Colonic mucosa (tissue), 4 donors: ENCODE results near the gene NAPEPLD. TPM values are rescaled to one million over a fixed set of nuclear protein-coding genes. Genes with fewer than 3 reads are reported as not detected.

Experiments used
- DNase-seq: peaks from one replicate; pipeline ENCODE4 v3.0.0-alpha.2; 2020
- H3K27ac ChIP-seq: fragments of 200-600 bp; one replicate; pipeline ENCODE4 v1.8.0; 2021
- H3K27me3 ChIP-seq: fragments of 200-600 bp; one replicate; pipeline ENCODE4 v1.8.0; 2021
- H3K36me3 ChIP-seq: fragments of 200-600 bp; one replicate; pipeline ENCODE4 v1.8.0; 2021
- H3K4me1 ChIP-seq: fragments of 200-600 bp; one replicate; pipeline ENCODE4 v1.8.0; 2021; ENCODE audit warnings: mild to moderate bottlenecking
- H3K4me3 ChIP-seq: fragments of 200-600 bp; one replicate; pipeline ENCODE4 v1.8.0; 2021
- H3K9ac ChIP-seq, 2 donors: one replicate each; pipeline ENCODE4 v1.7.0; 2013; ENCODE audit warnings: control low read depth in 2 of 2, low read depth in 2 of 2, low read length in 2 of 2
- H3K9me3 ChIP-seq: fragments of 200-600 bp; one replicate; pipeline ENCODE4 v1.8.0; 2021
- intact Hi-C: fragments of 100-400 bp; cut with DNase I; formaldehyde crosslinking; loops from one replicate; pipeline ENCODE4 v1.14.1; 2022
- total RNA-seq, 2 donors: library from RNA; stranded (reverse); fragmentation: NEBNext Ultra II Directional in 1 of 2; extraction: Animal tissue kit (Norgen Biotek cat#: 25700) in 1 of 2; gene quantifications; one replicate each; pipeline ENCODE4 v1.2.1, GENCODE V29; 2021
- TF ChIP-seq, protein P1 (sequence below): fragments of 200-600 bp; IDR thresholded peaks from one replicate; pipeline ENCODE4 v1.8.0; 2022; ENCODE audit warnings: antibody characterized with exemption, mild to moderate bottlenecking
- donor health status: healthy.
- donor health status: DM: no; HTN: no; CAD: no.
- donor health status: DM: no; HTN: no; CAD: no.

The NAPEPLD gene
- total RNA-seq, 2 donors from 2014 or later = 61.4 to 64.6 TPM

DNA sequence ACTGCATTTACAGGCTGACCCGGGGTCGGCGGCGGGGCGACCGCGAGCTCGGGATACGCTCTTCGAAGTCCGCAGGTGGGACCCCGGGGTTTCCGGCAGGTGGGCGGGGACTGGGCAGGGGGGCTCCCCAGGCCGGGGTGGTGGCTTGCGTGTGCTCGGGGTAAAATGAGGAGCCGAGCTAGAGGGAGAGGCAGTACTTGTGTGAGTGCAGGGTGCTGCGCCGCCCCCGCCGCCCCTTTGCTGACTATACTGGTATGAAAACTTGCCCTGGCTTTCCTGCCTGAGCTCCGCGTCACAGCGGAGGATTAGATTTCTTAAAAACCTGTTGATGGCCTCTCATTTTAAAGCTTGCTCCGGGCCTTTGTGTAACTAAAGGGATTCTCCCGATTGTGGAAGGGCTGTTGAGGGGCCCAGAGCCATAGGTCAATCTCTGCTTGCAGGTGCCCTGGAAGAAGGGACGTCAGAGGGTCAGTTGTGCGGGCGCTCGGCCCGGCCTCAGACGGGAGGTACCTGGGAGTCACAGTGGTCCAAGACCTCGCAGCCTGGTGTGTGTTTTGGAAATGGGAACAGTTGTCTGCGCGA lies 73.5 kb downstream of the NAPEPLD start:
- intact Hi-C loops = no loop called here
- H3K4me1 ChIP-seq = peaks cover 9% of the 10 kb centered on the region
- DNase-seq = peak; percentile 52

DNA sequence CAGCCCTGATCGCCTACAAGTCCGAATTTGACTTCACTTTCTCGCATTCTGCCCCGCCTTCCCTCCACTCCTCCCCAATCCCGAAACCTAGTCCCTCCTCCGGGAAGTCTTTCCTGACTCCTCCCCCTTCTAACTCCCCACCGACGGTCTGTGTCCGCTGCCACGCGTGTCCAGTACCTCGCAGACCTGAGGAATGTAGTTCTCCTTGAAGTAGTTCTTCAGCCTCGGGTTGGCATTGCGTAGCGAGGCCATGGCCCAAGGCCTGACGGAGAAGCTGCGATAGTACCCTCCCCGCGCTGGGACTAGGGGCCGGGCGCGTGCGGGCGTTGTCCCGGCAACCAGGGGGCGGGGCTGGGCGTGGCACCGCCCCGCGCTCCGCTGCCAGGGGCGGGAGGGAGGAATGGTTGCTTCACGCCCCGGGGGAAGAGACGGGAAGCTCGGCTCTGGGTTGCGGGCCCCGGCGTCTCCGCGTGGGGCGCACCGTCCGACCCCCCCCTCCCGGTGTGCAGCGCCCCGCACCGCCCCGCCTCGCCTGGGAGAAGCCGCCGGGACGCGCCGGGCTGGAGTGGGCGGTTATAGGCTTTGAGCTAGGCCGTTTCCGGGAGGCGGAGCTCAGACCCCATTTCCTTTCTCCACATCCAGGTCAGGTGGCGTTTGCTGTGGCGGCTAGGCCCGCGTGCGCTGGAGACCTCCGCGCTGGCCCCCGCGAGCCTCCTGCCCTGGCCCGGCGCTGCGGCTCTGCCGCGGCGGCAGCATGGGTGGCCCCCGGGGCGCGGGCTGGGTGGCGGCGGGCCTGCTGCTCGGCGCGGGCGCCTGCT lies 74.2 kb downstream of the NAPEPLD start, which contains the start of the genes ARMC10 and FBXL13:
TSS of gene ARMC10 (plus strand) at position 622 of the 818 bp plus-strand sequence. CDS start at position 755, 133 bp downstream.
TSS of gene FBXL13 (minus strand) at position 278 of the 818 bp plus-strand sequence.
- Histone ChIP-seq H3K27ac (peak within 1 kb of the TSS; percentile 91), H3K27me3 (no peaks in the 10 kb centered on the region), H3K9ac (peak within 1 kb of the TSS; percentile 78 to 86), H3K4me3 (peak within 1 kb of the TSS; percentile 74), H3K9me3 (no peaks in the 10 kb centered on the region), H3K36me3 (no peaks in the 10 kb centered on the region), H3K4me1 (peaks cover 9% of the 10 kb centered on the region)
- intact Hi-C loops = no loop called here
- peak; percentile 91 for DNase-seq
- TF ChIP-seq, protein P1, sequence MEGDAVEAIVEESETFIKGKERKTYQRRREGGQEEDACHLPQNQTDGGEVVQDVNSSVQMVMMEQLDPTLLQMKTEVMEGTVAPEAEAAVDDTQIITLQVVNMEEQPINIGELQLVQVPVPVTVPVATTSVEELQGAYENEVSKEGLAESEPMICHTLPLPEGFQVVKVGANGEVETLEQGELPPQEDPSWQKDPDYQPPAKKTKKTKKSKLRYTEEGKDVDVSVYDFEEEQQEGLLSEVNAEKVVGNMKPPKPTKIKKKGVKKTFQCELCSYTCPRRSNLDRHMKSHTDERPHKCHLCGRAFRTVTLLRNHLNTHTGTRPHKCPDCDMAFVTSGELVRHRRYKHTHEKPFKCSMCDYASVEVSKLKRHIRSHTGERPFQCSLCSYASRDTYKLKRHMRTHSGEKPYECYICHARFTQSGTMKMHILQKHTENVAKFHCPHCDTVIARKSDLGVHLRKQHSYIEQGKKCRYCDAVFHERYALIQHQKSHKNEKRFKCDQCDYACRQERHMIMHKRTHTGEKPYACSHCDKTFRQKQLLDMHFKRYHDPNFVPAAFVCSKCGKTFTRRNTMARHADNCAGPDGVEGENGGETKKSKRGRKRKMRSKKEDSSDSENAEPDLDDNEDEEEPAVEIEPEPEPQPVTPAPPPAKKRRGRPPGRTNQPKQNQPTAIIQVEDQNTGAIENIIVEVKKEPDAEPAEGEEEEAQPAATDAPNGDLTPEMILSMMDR = no peak

More for the DNA sequence above, 73.5 kb downstream of the NAPEPLD start:
- Histone ChIP-seq H3K9ac (peak overlapping the region; percentile 78 to 86), H3K9me3 (no peaks in the 10 kb centered on the region), H3K27ac (peak overlapping the region; percentile 91), H3K36me3 (no peaks in the 10 kb centered on the region), H3K27me3 (no peaks in the 10 kb centered on the region), H3K4me3 (peak overlapping the region; percentile 74)
- TF ChIP-seq, protein P1 = no peak

DNA sequence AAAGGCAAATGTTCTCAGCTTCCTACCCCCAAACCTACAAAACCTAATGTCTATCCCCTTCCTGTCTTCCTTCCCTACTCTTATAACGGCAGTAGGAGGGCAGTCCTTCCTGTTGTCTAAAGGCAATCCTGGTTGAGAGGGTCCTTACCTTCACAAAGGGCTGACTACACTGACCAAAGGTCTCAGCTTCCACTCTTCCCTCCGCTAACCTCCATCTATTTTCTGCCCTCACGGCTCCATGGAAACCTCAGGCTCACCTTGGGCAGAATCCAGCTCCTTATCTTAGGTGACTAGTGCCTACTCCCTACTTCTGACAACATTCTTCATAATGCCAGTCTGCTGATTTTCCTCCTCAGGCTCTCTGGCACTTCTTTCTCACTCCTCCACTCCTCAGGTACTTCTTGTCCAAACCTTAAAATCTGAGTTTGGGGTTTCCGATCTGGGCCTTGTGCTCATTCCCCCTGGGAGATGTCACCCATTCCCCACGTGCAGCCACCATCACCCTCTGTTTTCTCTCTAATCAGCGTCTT lies 74.8 kb downstream of the NAPEPLD start:
- intact Hi-C loops = no loop called here
- Histone ChIP-seq H3K4me3 (peak overlapping the region; percentile 74), H3K27me3 (no peaks in the 10 kb centered on the region), H3K9ac (peak overlapping the region; percentile 75 to 86), H3K27ac (peak overlapping the region; percentile 91), H3K9me3 (no peaks in the 10 kb centered on the region), H3K36me3 (no peaks in the 10 kb centered on the region), H3K4me1 (peaks cover 9% of the 10 kb centered on the region)
- peak; percentile 50 for DNase-seq
- TF ChIP-seq, protein P1 = no peak

DNA sequence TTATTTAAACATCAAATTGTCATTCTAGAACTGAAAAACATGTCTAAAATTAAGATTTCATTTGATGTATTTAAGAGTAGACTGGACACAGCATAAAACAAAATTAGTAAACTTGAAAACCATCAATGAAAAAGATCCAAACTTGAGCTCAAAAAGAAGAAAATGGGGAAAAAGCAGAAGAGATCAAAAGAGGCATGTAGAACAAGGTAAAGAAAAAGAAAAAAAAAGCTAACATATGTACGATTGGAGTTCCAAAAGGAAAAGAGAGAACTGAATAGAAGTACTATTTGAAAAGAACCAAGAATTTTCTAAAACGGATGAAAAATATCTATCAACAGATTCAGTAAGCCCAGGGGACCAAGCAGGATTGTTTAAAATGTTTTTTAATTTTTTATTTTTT lies 77.9 kb downstream of the NAPEPLD start:
- Histone ChIP-seq H3K4me1 (peaks cover 6% of the 10 kb centered on the region), H3K4me3 (no peak overlapping the region), H3K27ac (no peak overlapping the region), H3K27me3 (no peaks in the 10 kb centered on the region), H3K36me3 (no peaks in the 10 kb centered on the region), H3K9ac (no peak overlapping the region), H3K9me3 (no peaks in the 10 kb centered on the region)
- intact Hi-C loops = no loop called here
- no peak for DNase-seq
- TF ChIP-seq, protein P1 = no peak

DNA sequence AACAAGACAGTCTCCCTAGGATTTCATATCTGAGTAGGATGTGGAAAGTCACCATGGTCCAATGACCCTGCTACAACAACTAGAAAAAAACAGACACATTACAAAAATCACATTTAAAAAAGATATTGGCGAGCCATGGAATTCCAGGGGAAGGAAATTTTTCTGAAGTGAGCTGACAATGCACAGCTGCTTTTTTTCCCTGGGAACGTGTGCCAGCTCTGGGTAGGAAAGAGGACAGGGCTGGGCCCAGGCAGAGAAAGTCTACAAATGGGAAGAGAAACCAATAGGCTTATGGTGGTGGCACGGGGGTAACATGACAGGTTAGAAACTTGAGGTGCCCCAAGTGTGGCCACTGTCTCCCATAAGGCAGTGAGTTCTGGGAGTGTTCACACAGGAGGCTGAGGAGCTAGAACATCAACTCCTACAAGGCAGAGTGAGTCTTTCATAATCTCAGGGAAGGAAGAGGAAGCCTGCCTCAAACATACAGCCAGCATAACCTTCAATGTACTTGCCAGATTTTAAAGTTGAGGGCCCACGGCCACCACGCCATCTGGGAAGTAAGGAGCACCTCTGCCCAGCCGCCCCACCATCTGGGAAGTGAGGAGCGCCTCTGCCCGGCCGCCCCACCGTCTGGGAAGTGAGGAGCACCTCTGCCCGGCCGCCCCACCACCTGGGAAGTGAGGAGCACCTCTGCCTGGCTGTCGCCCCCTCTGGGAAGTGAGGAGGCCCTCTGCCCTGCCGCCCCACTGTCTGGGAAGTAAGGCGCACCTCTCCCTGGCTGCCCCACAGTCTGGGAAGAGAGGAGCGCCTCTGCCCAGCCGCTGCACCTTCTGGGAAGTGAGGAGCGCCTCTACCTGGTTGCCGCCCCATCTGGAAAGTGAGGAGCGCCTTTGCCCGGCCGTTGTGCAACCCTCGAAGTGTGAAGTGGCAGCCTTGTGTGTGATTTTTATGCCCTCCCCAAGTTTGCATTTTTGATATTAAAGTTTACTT lies 80.2 kb downstream of the NAPEPLD start:
- H3K36me3 ChIP-seq = no peaks in the 10 kb centered on the region
- TF ChIP-seq, protein P1 = no peak

More for the DNA sequence above, 80.2 kb downstream of the NAPEPLD start:
- Histone ChIP-seq H3K27me3 (no peaks in the 10 kb centered on the region), H3K9me3 (no peaks in the 10 kb centered on the region), H3K9ac (no peak overlapping the region), H3K4me1 (peaks cover under 1% of the 10 kb centered on the region), H3K27ac (no peak overlapping the region), H3K4me3 (no peak overlapping the region)
- intact Hi-C loops = no loop called here
- DNase-seq = no peak
